A549 (cell line): ENCODE data around the gene MAGI2. TPM values are rescaled to one million over a fixed set of nuclear protein-coding genes. Genes with fewer than 3 reads are reported as not detected.

ENCODE experiments used
- ATAC-seq, 2 experiments: fragments of 200-7000 bp in 1 of 2; fragments of >200 bp in 1 of 2; cut with Nextera tagmentation in 1 of 2; cut with Tn5 transposase in 1 of 2; 3 replicates each; pipeline versions ENCODE4 v1.8.0 to v1.9.1; 2018 to 2020; ENCODE audit warnings: mild to moderate bottlenecking in 1 of 2, moderate library complexity in 1 of 2
- CTCF ChIA-PET: fragments of 300-600 bp; sonication (Branson Sonifier 250); formaldehyde crosslinking; extraction: SDS; loops from one replicate; lab custom pipeline; 2021; ENCODE audit warnings: antibody characterized with exemption, inconsistent platforms; lab: Yijun Ruan, JAX
- POLR2A ChIA-PET: fragments of 350-600 bp; formaldehyde crosslinking; extraction: SDS; loops from one replicate; lab custom pipeline; 2021; ENCODE audit warnings: antibody characterized with exemption, inconsistent platforms; lab: Yijun Ruan, JAX
- DNase-seq, 2 experiments: peaks; one replicate each; pipeline versions ENCODE4 v3.0.0 to v3.0.0-alpha.2; 2011 to 2016; ENCODE audit warnings: low read depth in 1 of 2, low spot score in 1 of 2
- FAIRE-seq: peaks from 2 replicates; lab custom pipeline; 2011; peaks lifted over from hg19 to GRCh38; lab: Jason Lieb, UNC
- H3K27ac ChIP-seq, 2 experiments: fragments of >200 bp; sonication (Bioruptor Twin); formaldehyde crosslinking; 3 replicates each; pipeline ENCODE4 v1.5.1; 2016 to 2017
- H3K4me1 ChIP-seq: fragments of >200 bp; sonication (Bioruptor Twin); formaldehyde crosslinking; 3 replicates; pipeline ENCODE4 v1.6.1; 2016
- H3K4me2 ChIP-seq: fragments of >200 bp; sonication (Bioruptor Twin); formaldehyde crosslinking; 3 replicates; pipeline ENCODE4 v1.6.1; 2016
- H3K4me3 ChIP-seq: fragments of >200 bp; sonication (Bioruptor Twin); formaldehyde crosslinking; 3 replicates; pipeline ENCODE4 v1.5.1; 2016
- H3K9me3 ChIP-seq: fragments of >200 bp; sonication (Bioruptor Twin); formaldehyde crosslinking; 3 replicates; pipeline ENCODE4 v1.6.1; 2016
- CBX2 ChIP-seq: fragments of 200-600 bp; sonication (generic); IDR thresholded peaks from 2 replicates; pipeline ENCODE4 v1.6.1; 2016; ENCODE audit warnings: low read depth, mild to moderate bottlenecking, borderline replicate concordance
- CBX8 ChIP-seq: fragments of 200-600 bp; sonication (generic); IDR thresholded peaks from 2 replicates; pipeline ENCODE4 v1.6.1; 2016
- EHMT2 ChIP-seq: fragments of 200-600 bp; sonication (generic); IDR thresholded peaks from 2 replicates; pipeline ENCODE4 v1.6.1; 2016; ENCODE audit warnings: antibody characterized with exemption, low read depth, mild to moderate bottlenecking, moderate library complexity
- EP300 ChIP-seq, 2 experiments: fragments of >200 bp; sonication (Bioruptor Twin); formaldehyde crosslinking; IDR thresholded peaks; 2 replicates in 1 of 2; 3 replicates in 1 of 2; pipeline ENCODE4 v1.6.1; 2016 to 2017
- GATA3 ChIP-seq: IDR thresholded peaks from 2 replicates; pipeline ENCODE4 v1.6.1; 2012; ENCODE audit warnings: borderline replicate concordance
- HEYL ChIP-seq: fragments of 250-450 bp; sonication (Bioruptor Pico); IDR thresholded peaks from 2 replicates; pipeline ENCODE4 v1.8.0; 2021; ENCODE audit warnings: mild to moderate bottlenecking, moderate library complexity
- HOXA7 ChIP-seq: fragments of 250-450 bp; sonication (Bioruptor Pico); IDR thresholded peaks from 2 replicates; pipeline ENCODE4 v1.5.0; 2020; ENCODE audit warnings: mild to moderate bottlenecking, moderate library complexity
- JUNB ChIP-seq: fragments of >200 bp; sonication (Bioruptor Twin); formaldehyde crosslinking; IDR thresholded peaks from 2 replicates; pipeline ENCODE4 v1.6.1; 2016
- MAFK ChIP-seq: fragments of 450-650 bp; IDR thresholded peaks from 2 replicates; pipeline ENCODE4 v1.6.1; 2014; ENCODE audit not compliant: partially characterized antibody
- MYC ChIP-seq: IDR thresholded peaks from 2 replicates; pipeline ENCODE4 v1.6.1; 2012; ENCODE audit warnings: mild to moderate bottlenecking, inconsistent platforms, low read length, improper control_type of control experiment, borderline replicate concordance
- PHF8 ChIP-seq: fragments of 200-600 bp; sonication (generic); IDR thresholded peaks from 2 replicates; pipeline ENCODE4 v1.6.1; 2016; ENCODE audit warnings: low read depth, mild to moderate bottlenecking, antibody characterized with exemption, moderate library complexity, borderline replicate concordance
- POLR2A ChIP-seq: IDR thresholded peaks from 2 replicates; pipeline ENCODE4 v1.6.1; 2012; ENCODE audit warnings: mild to moderate bottlenecking, low read length
- POLR2AphosphoS2 ChIP-seq: conservative IDR thresholded peaks from 2 replicates; pipeline ENCODE4 v1.6.1; 2012; ENCODE audit warnings: low read length, improper control_type of control experiment, inconsistent platforms
- RAD21 ChIP-seq, 2 experiments: fragments of >200 bp in 1 of 2; sonication (Bioruptor Twin) in 1 of 2; formaldehyde crosslinking in 1 of 2; IDR thresholded peaks in 1 of 2; conservative IDR thresholded peaks in 1 of 2; 2 replicates in 1 of 2; 3 replicates in 1 of 2; pipeline ENCODE4 v1.6.1; 2012 to 2018; ENCODE audit warnings: inconsistent platforms in 1 of 2
- SMC3 ChIP-seq: fragments of >200 bp; sonication (Bioruptor Twin); formaldehyde crosslinking; IDR thresholded peaks from 3 replicates; pipeline ENCODE4 v1.6.1; 2018; ENCODE audit warnings: inconsistent platforms
- TP53 ChIP-seq: fragments of 250-450 bp; sonication (Bioruptor Pico); IDR thresholded peaks from 2 replicates; pipeline ENCODE4 v1.5.0; 2021; ENCODE audit warnings: mild to moderate bottlenecking, moderate library complexity
- ZC3H11A ChIP-seq: fragments of 450-650 bp; IDR thresholded peaks from 2 replicates; pipeline ENCODE4 v1.6.1; 2014; ENCODE audit warnings: antibody characterized with exemption, mild to moderate bottlenecking
- WGBS: methylation state at CpG from one replicate; pipeline ENCODE4 v1.1.6; 2017; ENCODE audit errors: missing lambda C conversion rate; 5-methylcytosine and 5-hydroxymethylcytosine counted together
- polyA plus RNA-seq, 4 experiments: library from polyadenylated mRNA; depleted of rRNA in 3 of 4; stranded (reverse); fragments of >200 nt; fragmentation: RNase III in 1 of 4; extraction: RNeasy Plus Mini Kit Qiagen cat#74134 plus additional on column Dnase treatment in 1 of 4; gene quantifications; 2 replicates in 3 of 4; 3 replicates in 1 of 4; pipeline ENCODE4 v1.2.3, GENCODE V29; 2011 to 2017
- TF ChIP-seq, protein P1 (sequence below): fragments of 250-450 bp; sonication (Bioruptor Pico); IDR thresholded peaks from 2 replicates; pipeline ENCODE4 v1.5.0; 2021; ENCODE audit warnings: mild to moderate bottlenecking, moderate library complexity, borderline replicate concordance
- TF ChIP-seq, protein P2 (sequence below): fragments of 150-350 bp; IDR thresholded peaks from 2 replicates; pipeline ENCODE4 v1.6.1; 2014; ENCODE audit warnings: low read depth, mild to moderate bottlenecking, low read length
- TF ChIP-seq, protein P3 (sequence below): fragments of >200 bp; sonication (Bioruptor Twin); formaldehyde crosslinking; IDR thresholded peaks from 3 replicates; pipeline ENCODE4 v1.5.1; 2016
- TF ChIP-seq, protein P4 (sequence below): IDR thresholded peaks from 2 replicates; pipeline ENCODE4 v1.6.1; 2012; ENCODE audit warnings: low read depth, borderline replicate concordance
- TF ChIP-seq, protein P5 (sequence below): IDR thresholded peaks from 2 replicates; pipeline ENCODE4 v1.6.1; 2012
- TF ChIP-seq, protein P6 (sequence below): fragments of 450-650 bp; IDR thresholded peaks from 2 replicates; pipeline ENCODE4 v1.6.1; 2014; ENCODE audit warnings: antibody characterized with exemption
- TF ChIP-seq, protein P7 (sequence below): fragments of >200 bp; sonication (Bioruptor Twin); formaldehyde crosslinking; IDR thresholded peaks from 3 replicates; pipeline ENCODE4 v1.6.1; 2016
- TF ChIP-seq, protein P8 (sequence below): fragments of 250-450 bp; sonication (Bioruptor Pico); IDR thresholded peaks from 2 replicates; pipeline ENCODE4 v1.5.0; 2020; ENCODE audit warnings: low read depth, mild to moderate bottlenecking, moderate library complexity

MAGI2 gene
- polyA plus RNA-seq, 2 of the 4 experiments (the other 2 are of a cell fraction) = 0.48 to 0.81 TPM

DNA sequence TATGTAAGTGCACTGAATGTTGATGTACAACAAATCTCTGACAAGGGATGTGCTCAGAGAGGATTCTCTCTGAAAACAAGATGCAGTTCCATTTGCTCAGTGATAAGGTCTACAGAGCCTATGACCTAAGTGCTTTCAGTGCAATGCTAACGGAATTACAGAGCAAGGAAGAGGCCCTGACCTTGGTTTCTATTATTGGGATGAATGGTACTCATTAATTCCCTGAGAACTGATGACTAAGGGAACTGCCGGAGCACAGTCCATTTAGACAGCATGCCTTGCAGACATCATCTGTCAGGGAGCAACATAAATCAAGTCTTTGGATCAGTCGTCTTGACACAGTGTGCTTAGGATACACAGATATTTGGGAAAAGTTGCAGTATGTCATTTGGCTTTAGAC is 1314.1 kb downstream of the MAGI2 start (continued):
- TF ChIP-seq, protein P1, sequence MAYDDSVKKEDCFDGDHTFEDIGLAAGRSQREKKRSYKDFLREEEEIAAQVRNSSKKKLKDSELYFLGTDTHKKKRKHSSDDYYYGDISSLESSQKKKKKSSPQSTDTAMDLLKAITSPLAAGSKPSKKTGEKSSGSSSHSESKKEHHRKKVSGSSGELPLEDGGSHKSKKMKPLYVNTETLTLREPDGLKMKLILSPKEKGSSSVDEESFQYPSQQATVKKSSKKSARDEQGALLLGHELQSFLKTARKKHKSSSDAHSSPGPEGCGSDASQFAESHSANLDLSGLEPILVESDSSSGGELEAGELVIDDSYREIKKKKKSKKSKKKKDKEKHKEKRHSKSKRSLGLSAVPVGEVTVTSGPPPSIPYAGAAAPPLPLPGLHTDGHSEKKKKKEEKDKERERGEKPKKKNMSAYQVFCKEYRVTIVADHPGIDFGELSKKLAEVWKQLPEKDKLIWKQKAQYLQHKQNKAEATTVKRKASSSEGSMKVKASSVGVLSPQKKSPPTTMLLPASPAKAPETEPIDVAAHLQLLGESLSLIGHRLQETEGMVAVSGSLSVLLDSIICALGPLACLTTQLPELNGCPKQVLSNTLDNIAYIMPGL (CRISPR knock-in tag) = no peak
- TF ChIP-seq, protein P2, sequence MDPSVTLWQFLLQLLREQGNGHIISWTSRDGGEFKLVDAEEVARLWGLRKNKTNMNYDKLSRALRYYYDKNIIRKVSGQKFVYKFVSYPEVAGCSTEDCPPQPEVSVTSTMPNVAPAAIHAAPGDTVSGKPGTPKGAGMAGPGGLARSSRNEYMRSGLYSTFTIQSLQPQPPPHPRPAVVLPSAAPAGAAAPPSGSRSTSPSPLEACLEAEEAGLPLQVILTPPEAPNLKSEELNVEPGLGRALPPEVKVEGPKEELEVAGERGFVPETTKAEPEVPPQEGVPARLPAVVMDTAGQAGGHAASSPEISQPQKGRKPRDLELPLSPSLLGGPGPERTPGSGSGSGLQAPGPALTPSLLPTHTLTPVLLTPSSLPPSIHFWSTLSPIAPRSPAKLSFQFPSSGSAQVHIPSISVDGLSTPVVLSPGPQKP = no peak
- TF ChIP-seq, protein P3, sequence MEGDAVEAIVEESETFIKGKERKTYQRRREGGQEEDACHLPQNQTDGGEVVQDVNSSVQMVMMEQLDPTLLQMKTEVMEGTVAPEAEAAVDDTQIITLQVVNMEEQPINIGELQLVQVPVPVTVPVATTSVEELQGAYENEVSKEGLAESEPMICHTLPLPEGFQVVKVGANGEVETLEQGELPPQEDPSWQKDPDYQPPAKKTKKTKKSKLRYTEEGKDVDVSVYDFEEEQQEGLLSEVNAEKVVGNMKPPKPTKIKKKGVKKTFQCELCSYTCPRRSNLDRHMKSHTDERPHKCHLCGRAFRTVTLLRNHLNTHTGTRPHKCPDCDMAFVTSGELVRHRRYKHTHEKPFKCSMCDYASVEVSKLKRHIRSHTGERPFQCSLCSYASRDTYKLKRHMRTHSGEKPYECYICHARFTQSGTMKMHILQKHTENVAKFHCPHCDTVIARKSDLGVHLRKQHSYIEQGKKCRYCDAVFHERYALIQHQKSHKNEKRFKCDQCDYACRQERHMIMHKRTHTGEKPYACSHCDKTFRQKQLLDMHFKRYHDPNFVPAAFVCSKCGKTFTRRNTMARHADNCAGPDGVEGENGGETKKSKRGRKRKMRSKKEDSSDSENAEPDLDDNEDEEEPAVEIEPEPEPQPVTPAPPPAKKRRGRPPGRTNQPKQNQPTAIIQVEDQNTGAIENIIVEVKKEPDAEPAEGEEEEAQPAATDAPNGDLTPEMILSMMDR = no peak
- no peak for TF ChIP-seq MAFK
- TF ChIP-seq POLR2A = no peak
- TF ChIP-seq TP53 (CRISPR knock-in tag) = no peak
- no peak for TF ChIP-seq ZC3H11A

DNA sequence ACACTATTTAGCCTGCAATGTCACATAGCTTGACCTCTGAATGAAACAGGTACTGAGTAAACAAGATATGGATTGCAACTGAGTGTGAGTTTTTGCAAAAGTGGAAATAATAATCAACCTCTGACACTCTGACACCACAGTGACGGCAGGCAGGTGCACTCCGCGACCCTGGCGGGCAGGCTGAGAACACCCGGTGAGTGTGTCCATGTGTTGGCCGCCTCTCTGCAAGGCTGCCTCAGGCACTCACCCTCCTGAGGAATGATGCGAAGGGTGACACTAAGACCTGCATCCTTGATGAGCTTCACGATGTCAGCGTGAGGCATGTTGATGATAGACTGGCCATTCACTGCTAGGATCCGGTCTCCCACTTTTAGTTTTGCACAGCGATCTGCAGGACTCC is 1318.7 kb downstream of the MAGI2 start:
- H3K4me3 ChIP-seq = no peak overlapping the region
- ATAC-seq (no peak), FAIRE-seq (no peak), DNase-seq (no peak)
- TF ChIP-seq POLR2A (peak; percentile 21), POLR2AphosphoS2 (no peak)
- WGBS = 44% methylated on average over 11 of the region's 11 CpGs
- ChIA-PET CTCF (interaction anchor here (0.6 to 1.7 kb wide), 10 partner anchors 8 to 335 kb away, joined by 3 to 5 read pairs (median 3); no protein-coding TSS in a partner anchor), POLR2A (interaction anchor here (0.6 kb wide), 1 partner anchor 125 kb away, joined by 4 read pairs; no protein-coding TSS in a partner anchor)
- no peak overlapping the region for H3K4me2 ChIP-seq
- H3K4me1 ChIP-seq = no peaks in the 10 kb centered on the region
- no peak overlapping the region for H3K27ac ChIP-seq
- no peaks in the 10 kb centered on the region for H3K9me3 ChIP-seq

DNA sequence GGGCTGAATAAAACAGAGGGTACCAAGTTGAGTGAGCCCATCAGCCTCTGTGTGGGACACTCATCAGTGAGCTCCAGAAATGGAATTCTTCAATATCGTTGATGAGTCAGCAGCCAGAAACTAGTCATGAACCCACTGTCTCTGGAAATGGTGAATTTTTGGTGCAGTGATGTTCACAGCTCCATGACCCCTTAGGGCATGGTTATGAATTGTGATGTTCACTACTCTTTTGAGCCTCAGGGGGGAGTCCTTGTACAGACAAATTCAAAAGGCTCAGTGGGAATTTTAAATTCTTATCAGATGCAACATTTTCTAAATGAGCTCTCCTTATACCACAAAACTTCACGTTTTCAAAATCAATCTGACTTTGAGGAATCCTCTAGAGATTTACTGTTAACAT is 1319.2 kb downstream of the MAGI2 start:
- ChIA-PET POLR2A (interaction anchor here (0.6 kb wide), 1 partner anchor 124 kb away, joined by 4 read pairs; no protein-coding TSS in a partner anchor), CTCF (interaction anchor here (0.6 to 1.7 kb wide), 9 partner anchors 9 to 335 kb away, joined by 3 to 5 read pairs (median 3); no protein-coding TSS in a partner anchor)
- ATAC-seq (peak; percentile 55 to 68; a peak in 3 of 6 replicates), FAIRE-seq (no peak), DNase-seq (peak; percentile 23 to 33)
- no peak overlapping the region for H3K4me2 ChIP-seq
- no peak overlapping the region for H3K4me3 ChIP-seq
- H3K27ac ChIP-seq = no peak overlapping the region
- 5% methylated on average over 2 of the region's 2 CpGs for WGBS
- no peaks in the 10 kb centered on the region for H3K4me1 ChIP-seq
- no peaks in the 10 kb centered on the region for H3K9me3 ChIP-seq
- TF ChIP-seq JUNB = no peak
- TF ChIP-seq CBX2 = no peak
- no peak for TF ChIP-seq HOXA7 (CRISPR knock-in tag)
- TF ChIP-seq MYC = no peak
- TF ChIP-seq GATA3 = no peak
- no peak for TF ChIP-seq PHF8
- peak; percentile 20; the same call in 1 of the 3 replicates for TF ChIP-seq SMC3
- TF ChIP-seq, protein P4, sequence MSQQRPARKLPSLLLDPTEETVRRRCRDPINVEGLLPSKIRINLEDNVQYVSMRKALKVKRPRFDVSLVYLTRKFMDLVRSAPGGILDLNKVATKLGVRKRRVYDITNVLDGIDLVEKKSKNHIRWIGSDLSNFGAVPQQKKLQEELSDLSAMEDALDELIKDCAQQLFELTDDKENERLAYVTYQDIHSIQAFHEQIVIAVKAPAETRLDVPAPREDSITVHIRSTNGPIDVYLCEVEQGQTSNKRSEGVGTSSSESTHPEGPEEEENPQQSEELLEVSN = no peak
- TF ChIP-seq, protein P5, sequence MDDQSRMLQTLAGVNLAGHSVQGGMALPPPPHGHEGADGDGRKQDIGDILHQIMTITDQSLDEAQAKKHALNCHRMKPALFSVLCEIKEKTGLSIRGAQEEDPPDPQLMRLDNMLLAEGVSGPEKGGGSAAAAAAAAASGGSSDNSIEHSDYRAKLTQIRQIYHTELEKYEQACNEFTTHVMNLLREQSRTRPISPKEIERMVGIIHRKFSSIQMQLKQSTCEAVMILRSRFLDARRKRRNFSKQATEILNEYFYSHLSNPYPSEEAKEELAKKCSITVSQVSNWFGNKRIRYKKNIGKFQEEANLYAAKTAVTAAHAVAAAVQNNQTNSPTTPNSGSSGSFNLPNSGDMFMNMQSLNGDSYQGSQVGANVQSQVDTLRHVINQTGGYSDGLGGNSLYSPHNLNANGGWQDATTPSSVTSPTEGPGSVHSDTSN = no peak
- TF ChIP-seq CBX8 = 0 out of 2 replicates have a peak, but pooled peaks have one; percentile 55
- TF ChIP-seq RAD21 (conservative IDR thresholded peaks at IDR 0.05 in 1 of 2, IDR thresholded peaks at IDR 0.05 in 1 of 2) = peak; percentile 43 to 55; a peak in 4 of 5 replicates
- TF ChIP-seq EHMT2 = no peak
- TF ChIP-seq, protein P6, sequence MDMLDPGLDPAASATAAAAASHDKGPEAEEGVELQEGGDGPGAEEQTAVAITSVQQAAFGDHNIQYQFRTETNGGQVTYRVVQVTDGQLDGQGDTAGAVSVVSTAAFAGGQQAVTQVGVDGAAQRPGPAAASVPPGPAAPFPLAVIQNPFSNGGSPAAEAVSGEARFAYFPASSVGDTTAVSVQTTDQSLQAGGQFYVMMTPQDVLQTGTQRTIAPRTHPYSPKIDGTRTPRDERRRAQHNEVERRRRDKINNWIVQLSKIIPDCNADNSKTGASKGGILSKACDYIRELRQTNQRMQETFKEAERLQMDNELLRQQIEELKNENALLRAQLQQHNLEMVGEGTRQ = no peak
- TF ChIP-seq, protein P7, sequence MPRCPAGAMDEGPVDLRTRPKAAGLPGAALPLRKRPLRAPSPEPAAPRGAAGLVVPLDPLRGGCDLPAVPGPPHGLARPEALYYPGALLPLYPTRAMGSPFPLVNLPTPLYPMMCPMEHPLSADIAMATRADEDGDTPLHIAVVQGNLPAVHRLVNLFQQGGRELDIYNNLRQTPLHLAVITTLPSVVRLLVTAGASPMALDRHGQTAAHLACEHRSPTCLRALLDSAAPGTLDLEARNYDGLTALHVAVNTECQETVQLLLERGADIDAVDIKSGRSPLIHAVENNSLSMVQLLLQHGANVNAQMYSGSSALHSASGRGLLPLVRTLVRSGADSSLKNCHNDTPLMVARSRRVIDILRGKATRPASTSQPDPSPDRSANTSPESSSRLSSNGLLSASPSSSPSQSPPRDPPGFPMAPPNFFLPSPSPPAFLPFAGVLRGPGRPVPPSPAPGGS = no peak
- no peak for TF ChIP-seq ZC3H11A
- no peak for TF ChIP-seq HEYL (CRISPR knock-in tag)
- TF ChIP-seq EP300 (IDR thresholded peaks at IDR 0.05) = no peak
- TF ChIP-seq, protein P8, sequence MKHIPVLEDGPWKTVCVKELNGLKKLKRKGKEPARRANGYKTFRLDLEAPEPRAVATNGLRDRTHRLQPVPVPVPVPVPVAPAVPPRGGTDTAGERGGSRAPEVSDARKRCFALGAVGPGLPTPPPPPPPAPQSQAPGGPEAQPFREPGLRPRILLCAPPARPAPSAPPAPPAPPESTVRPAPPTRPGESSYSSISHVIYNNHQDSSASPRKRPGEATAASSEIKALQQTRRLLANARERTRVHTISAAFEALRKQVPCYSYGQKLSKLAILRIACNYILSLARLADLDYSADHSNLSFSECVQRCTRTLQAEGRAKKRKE (CRISPR knock-in tag) = no peak
